GM19324 (cell line): Measurements from ENCODE around the gene FAM180A.
"Not testable (repeated sequence)": the region's sequence is repeated elsewhere in the genome, so short reads cannot be mapped to it uniquely, and the experiment has no call there.

Experiments used
- ATAC-seq: cut with Tn5 transposase; IDR thresholded peaks from one replicate; pipeline ENCODE4 v1.9.1; 2021; ENCODE audit warnings: mild to moderate bottlenecking, moderate library complexity; ENCODE audit not compliant: unreplicated experiment, low FRiP score

FAM180A gene

DNA sequence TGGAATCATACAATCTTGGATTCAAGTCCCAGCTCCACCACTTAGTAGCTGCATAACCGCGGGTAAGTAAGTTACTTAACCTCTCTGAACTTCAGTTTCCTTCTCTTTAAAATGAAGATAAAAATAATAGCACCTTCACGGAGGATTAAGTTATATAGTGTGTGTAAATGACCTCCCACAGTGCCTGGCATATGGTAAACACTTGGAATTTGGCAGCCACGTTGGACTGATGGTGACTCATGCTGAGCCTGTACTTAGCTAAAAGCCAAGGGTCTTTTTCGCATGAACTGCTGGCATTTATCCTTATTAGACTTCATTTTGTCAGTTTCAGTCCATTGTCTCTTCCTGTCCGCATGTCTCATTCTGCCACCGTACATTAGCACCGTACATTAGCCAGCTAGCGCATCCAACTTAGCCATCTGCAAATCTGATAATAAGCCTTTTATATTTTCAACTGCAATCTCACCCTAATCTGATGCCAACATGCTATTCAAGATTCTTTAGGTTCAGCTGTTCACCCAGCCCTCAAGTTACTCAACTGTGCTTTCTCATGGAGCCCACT is 31.9 kb downstream of the FAM180A start:
- no peak for ATAC-seq

- no peak for ATAC-seq
Observed at GRCh38 chr7:135715673-135716072, 32.9 kb downstream of the FAM180A start.

DNA sequence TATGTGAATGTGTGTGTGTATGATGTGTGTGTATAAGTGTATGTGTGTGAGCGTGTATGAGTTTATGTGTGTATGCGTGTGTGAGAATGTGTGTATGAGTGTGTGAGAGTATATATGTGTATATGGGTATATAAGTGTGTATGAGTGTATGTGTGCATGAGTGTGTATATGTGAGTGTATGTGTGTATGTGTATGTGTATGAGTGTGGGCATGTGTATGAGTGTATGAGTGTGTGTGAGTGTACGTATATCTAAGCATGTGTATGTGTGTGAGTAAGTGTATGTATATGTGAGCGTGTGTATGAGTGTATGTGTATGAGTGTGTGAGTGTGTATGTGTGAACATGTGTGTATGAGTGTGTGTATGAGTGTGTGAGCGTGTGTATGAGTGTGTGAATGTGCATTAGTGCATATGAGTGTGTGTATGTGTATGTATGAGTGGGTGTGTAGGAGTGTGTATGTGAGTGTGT is 33.5 kb downstream of the FAM180A start:
- no peak for ATAC-seq

DNA sequence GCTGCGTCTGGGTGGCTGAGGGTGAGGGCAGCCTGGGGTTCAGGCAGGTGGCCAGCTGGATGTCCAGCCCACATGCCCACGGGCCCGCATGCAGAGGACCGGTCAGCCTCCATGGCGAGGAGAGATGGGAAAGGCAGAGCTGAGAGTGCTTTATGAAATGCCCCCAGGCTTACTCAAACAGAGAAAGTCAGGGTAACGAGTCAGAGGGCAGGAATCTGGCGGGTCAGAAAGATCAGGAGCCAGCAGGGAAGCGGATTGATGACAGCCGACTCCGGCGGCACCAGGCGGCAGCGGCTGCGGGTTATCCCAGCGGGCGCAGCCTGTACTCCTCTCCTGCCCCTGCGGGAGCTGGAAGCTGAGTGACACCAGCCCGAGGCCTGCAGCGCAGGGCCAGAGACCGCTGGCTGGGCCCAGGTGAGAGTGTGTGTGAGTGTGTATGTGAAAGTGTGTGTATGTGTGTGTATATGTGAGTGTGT is 34.0 kb downstream of the FAM180A start:
- no peak for ATAC-seq

- ATAC-seq: no peak
Observed at GRCh38 chr7:135713836-135714470, 34.7 kb downstream of the FAM180A start.

DNA sequence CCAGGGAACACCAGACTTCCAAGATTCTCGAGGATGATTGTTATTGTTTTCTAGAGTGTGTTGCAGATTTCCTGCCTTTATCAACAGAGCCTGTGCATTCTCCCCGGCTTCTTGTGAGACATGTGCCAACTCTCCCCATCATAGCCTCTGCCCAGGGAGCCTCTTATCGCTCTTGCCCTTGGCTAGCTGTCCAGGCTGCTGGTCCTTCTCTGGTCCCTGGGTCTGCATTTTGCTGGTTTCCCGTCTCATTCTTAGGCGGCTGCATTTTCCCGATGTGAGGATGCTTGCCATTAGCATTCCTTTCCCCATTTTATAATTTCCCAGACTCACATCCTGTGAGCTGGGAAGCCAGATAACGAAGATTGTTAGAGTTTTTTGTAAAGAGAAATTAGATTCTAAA is 35.8 kb downstream of the FAM180A start:
- ATAC-seq: no peak

DNA sequence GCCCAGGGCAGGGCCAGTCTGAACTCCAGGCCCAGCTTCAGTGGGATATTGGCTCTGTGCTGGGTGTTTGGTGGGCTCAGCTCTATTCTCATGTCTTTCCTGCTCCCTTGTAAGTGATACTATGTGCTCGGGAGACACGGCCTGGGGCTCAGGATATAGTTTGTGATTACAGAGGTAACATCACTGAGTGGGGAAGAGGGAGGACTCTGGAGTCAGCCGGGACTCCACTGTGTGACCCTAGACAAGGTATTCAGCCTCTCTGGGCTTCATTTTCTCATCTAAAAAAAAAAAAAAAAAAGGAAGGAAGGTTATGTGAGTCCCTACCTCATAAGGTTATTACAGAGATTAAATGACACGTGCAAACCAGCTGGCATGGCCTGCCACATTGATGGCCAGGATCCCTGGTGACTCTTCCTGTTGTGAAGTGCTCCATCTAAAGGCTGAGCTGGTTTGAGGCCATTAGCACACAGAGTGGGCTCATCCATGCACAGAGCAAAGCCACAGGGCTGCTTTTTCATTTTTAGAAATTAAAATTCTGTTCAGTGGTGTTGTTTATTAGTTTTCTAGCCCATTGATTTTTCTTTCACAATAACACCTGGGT is 36.3 kb downstream of the FAM180A start:
- ATAC-seq: no peak

DNA sequence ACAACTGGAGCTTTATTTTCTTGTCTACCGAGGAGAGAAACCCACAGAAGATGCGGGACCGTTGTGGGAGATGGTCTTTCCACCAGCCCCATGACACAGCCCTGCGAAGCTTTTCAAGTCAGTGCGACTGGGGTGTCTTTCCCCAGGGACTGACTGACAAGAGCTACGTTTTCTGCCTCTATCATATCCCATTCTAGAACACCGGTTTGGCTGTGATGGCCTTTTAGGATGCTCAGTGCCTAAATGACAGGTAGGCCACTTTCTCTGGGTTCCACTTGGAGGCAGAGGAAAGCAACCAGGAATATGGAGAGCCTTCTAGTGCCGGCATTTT is 37.5 kb downstream of the FAM180A start:
- no peak for ATAC-seq

GRCh38 chr7:135710417-135711138 is 38.0 kb downstream of the FAM180A start:
- ATAC-seq: no peak

DNA sequence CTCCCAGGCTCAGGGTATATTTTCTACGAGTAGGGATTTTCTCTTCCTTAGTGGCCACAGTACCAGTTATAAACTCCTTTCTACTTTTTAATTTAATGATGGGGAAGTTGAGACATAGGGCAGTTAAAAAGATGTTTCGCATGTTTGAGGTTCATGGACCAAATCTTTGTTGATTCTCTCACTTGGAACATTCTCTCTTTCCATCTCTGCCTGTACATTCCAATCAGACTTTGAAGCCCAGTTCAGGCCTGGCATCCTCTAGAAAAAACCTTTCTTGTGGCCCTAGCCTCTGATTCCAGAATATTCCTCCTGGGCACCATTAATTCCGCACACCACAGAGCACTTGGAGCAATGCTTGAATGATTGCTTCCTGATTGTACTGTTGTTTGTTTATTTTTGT is 39.1 kb downstream of the FAM180A start:
- ATAC-seq: no peak

DNA sequence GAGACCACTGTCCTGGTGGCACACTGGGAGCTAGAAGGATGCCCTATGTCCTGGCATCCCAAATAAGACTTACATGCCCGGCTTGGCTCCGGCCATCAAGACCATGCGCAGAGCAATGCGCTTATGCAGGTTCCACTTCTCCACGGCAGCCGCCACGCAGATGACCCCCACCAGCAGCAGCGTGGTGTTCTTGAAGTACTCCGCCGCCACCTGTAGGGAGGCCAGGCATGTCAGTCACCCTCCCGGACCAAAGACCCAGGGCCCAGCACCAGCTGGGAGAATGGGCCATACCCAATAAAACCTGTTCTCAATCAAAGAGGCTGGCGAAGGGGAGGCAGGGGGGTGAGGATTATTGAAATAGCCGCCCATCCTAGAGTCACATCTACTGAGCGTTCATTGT is 40.6 kb downstream of the FAM180A start:
- no peak for ATAC-seq

DNA sequence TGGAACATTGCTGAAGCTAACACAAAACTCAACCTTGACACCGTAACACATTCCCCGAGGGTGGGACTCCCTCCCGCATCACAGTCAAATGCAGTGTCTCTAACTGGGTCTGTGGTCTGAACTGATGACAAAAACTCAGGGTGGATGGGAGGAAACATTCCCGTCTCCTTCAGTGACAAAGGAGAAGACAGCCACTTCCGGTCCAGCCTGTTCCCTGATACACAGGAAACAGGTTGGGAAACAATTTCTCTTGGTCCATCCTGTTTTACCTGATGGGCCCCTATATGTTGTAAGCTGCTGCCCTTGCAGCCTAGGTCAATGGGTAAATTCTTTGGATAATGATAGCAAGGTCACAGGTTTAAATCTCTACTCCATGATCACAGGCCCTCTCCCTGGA is 41.0 kb downstream of the FAM180A start:
- ATAC-seq: no peak

DNA sequence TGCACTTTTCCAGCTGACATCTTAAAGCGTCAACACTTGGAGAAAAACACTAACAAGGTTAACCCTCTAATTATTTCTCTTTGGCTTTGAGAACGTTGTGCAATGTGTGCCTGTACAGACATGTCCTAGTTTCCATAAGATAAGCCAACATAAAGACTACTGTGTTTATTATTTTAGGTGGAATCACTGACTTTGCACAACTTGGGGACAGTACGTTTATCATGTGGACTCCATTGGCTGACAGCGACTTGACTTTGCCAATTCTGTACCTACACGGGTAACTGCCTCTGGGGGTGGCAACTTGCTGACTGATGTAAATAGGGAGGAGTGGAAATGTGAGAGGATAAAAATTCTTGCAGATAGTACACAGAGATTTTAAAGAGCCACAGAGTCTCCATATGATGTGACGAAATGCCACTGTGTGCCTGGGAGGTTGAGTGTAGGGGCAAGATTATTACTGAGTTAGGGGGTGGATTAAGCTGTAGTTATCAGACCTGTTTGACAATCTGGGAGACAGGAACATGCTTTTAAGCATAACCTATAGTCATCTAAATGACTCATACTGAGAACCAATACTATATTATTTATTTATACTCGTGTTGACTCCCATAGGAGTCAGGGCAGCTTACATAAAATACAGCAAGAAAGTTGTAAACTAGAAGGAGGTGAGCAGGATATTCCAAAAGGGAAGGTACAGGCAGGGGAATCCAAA is 41.6 kb downstream of the FAM180A start:
- no peak for ATAC-seq

DNA sequence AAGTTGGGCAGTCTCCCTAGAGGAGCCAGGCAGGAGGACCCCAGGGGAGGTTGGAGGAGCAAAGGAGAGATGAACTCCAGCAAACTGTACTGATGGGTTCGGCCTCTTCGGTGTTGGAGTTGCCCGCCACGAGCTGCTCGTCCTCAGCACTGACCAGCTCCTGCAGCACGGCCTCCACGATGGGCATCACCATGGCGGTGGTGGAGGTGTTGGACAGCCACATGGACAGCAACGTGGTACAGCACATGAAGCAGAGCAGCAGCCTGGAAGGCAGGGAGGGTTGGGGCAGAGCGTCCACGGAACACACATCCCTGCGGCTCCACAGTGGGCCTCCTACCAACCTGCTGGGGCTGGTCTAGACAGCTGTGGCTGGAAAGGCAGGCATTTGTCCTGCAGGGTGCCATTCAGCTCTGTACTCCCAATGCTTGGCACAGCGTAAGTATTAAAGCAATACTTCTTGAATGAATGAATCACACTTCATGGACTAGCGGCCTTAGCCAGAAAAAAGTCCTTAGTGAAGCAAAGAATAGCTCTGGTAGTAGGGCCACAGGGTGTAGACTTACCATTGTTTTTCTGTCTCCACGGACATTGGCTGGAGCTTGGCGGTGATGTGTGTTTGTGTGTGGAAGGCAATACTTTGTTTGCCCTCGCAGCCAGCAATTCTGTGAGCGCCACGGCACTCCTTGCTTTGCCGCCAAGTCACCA is 42.4 kb downstream of the FAM180A start:
- no peak for ATAC-seq

- no peak for ATAC-seq
Observed at GRCh38 chr7:135704698-135705097, 43.9 kb downstream of the FAM180A start.

- ATAC-seq: no peak
Observed at GRCh38 chr7:135704074-135704473, 44.5 kb downstream of the FAM180A start.

DNA sequence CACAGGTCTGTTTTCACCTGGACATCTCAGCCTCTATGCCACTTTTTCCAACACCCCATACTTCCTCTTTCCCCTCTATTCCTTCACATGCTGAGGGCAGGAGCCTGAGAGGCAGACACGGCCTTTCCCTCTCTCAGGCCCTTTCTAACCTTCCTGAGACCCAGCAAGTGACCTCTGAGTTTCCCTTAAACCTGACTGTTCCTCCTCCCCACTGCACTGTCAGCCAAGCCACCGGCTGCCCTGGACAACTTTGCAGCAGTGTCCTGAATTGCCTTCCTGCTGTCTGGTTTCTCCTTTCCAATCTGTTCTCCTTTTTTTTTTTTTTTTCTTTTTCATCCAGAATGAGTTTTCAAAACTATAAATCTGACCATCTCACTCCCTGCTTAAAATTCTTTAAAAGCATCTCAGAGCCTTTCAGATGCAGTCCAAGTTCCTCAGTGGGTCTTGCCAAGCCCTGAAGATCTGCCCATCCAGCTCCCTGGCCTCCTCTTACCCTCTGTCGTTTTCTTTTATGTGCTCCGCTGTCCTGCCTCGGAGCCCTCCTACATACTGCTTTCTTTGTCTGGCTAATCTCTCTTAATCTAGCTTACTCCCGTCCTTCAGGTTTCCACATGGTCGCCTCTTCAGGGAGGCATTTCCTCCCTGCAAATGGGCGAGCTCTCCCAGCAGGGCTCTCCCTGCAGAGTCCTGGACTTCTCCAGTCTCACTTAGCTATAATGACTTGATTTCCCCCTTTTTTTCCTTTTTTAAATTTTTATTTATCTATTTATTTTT is 51.1 kb downstream of the FAM180A start:
- no peak for ATAC-seq

DNA sequence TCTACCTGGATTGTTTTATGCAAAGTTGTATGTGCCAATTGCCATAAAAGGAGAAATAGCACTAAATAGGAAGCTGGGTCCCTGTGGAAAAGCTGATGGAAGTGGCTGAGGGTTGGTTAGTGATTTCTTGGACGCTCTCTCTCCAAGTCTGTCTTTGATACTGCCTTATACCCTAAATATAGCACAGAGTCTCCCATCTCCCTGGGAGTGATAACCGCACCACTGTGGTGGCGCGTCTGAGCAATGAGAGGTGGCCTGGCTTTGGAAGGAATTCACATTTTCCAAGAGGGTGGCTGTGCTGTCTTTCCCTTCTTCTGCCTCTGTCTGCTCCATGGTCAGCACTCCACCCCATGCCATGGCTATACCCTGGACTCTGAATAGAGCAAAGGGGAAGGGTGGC is 55.1 kb downstream of the FAM180A start:
- no peak for ATAC-seq

DNA sequence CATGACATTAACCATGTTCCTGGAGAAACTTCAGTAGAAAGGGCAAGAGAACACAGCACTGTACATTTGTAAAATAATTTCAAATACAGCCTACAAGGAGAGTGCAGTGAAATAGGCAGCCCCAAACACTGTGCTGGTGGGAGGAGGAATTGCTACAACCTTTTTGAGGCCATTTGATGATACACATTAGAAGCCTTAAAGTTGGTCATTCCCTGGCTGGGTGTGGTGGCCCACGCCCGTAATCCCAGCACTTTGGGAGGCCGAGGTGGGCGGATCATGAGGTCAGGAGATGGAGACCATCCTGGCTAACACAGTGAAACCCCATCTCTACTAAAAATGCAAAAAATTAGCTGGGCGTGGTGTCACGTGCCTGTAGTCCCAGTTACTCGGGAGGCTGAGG is 56.0 kb downstream of the FAM180A start:
- ATAC-seq: not testable (repeated sequence)

GRCh38 chr7:135692055-135692454 is 56.6 kb downstream of the FAM180A start:
- ATAC-seq: no peak
